GM18909 (cell line): ENCODE results near the gene KRTAP5-6.
"Not testable (repeated sequence)": the region's sequence is repeated elsewhere in the genome, so short reads cannot be mapped to it uniquely, and the experiment has no call there.

ENCODE experiments used
- ATAC-seq: cut with Tn5 transposase; IDR thresholded peaks from one replicate; pipeline ENCODE4 v1.9.1; 2021; ENCODE audit warnings: mild to moderate bottlenecking; ENCODE audit not compliant: unreplicated experiment, poor library complexity

KRTAP5-6 gene

GRCh38 chr11:1682225-1682905, 14.6 kb upstream of the KRTAP5-6 start:
- ATAC-seq, result no peak

DNA sequence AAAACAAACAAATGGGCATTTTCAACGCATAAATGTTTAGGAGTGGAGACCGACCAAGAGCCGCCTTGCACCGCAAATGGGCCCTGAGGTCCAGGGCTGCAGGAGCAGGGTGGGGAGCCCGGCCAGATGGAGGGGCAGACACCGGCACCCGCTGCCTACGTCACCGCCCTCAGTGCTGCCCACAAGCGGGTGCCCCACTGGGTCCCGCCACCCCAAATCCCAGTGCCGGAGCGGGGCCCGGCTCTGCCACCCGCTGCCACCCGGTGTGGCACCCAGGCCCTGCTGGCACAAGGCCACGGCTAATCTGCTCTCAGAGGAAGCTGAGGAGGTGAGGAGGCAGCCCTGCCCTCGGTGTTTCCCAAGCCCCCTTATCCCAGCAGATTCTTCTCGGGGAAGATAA, 13.8 kb upstream of the KRTAP5-6 start:
- ATAC-seq, result not testable (repeated sequence)

GRCh38 chr11:1683904-1684572, 13.0 kb upstream of the KRTAP5-6 start:
- ATAC-seq, result not testable (repeated sequence)

DNA sequence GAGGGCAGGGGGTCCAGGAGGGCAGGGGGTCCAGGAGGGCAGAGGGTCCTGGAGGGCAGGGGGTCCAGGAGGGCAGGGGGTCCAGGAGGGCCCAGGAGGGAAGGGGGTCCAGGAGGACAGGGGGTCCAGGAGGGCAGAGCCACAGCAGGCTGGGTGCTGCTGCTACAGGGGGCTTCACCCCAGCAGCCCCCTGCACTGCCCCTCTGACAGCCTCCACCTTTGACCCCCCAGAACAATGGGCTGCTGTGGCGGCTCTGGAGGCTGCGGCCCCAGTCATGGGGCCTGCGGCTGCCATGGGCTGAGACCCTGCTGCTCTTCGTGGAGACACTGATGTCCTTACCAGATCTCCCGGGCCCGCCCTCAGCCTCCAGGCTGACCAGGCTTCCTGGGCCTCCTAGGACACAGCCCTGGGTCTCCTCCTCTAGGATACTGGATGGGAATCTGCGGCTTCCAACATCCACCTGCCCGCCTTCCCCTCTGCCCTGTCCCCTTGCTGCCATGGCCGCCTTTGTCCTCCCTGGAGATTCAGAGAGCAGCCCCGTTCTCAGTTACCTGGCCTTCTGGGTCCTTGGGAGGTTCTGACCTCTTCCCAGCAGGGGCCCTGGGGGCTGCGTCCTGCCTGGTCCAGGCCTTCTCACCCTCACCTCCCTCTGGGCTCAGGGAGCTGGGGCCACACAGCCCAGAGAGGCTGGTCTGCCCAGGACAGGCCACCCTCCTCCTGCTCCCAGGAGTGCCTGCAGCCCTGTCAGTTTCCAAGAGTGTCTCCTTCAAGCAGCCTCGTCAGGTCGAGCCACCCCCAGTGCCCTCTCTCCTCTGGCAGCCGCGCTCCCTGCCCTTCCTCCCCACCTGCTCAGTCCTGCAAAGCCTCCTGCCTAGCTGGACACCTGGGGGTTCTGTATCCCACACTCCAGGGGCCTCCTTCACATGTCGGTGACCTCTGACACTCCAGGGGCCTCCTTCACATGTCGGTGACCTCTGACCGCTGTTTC, 11.8 kb upstream of the KRTAP5-6 start:
- ATAC-seq, result not testable (repeated sequence)

DNA sequence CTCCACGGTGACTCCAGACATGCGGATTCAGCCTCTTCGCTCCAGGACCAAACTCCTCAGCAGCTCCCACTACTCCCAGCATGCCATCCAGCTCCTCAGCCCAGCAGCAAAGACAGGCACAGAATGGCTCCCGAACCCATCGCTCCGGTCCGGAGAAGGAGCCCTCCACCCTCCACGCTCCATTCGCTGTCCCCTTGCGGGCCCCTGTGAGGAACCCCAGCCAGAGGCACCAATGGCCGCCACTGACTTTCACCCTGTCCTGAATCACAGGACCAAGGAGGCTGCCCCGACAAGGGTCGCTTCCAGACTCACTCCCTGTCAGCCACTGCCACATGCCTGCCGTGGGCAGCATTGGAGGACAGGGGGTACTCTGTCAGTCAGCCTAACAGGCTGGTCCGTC, 10.8 kb upstream of the KRTAP5-6 start:
- ATAC-seq, result not testable (repeated sequence)

GRCh38 chr11:1688336-1688947, 8.6 kb upstream of the KRTAP5-6 start:
- not testable (repeated sequence) for ATAC-seq

- not testable (repeated sequence) for ATAC-seq
Measured at GRCh38 chr11:1689250-1690166, 7.5 kb upstream of the KRTAP5-6 start.

- ATAC-seq, result no peak
Measured at GRCh38 chr11:1690167-1691025, 6.6 kb upstream of the KRTAP5-6 start.

GRCh38 chr11:1691026-1691877, 5.7 kb upstream of the KRTAP5-6 start:
- ATAC-seq, result no peak

GRCh38 chr11:1691878-1692707, 4.9 kb upstream of the KRTAP5-6 start:
- ATAC-seq, result no peak

DNA sequence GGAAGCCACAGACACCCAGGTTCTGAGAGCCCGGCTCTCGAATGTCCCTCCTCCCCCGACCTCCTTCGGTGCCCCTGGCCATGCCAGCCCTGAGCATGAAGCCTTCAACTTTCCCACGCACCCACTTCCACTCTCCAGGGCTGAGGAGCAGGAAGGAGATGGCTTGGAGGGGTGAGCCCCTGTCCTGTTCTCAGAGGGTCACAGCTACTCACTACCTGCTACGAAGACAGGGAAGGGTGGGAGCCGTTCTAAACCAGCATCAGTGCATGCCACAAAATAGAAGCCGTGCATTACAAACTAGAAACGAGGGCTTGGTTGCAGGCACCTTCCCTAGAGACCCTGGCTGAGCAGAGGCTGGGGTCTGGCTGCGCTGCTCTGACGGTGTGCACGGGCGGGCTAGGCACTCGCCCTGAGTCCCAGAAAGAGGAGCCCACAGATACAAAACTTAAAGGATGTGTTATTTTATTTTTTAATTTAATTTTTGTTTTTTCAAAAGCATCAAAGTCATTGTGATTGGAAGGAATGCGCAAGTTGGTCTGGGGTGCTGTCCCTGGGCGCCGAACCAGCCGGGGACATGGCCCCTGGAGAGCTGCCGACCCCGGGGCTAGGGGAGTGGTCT, 4.2 kb upstream of the KRTAP5-6 start:
- no peak for ATAC-seq

DNA sequence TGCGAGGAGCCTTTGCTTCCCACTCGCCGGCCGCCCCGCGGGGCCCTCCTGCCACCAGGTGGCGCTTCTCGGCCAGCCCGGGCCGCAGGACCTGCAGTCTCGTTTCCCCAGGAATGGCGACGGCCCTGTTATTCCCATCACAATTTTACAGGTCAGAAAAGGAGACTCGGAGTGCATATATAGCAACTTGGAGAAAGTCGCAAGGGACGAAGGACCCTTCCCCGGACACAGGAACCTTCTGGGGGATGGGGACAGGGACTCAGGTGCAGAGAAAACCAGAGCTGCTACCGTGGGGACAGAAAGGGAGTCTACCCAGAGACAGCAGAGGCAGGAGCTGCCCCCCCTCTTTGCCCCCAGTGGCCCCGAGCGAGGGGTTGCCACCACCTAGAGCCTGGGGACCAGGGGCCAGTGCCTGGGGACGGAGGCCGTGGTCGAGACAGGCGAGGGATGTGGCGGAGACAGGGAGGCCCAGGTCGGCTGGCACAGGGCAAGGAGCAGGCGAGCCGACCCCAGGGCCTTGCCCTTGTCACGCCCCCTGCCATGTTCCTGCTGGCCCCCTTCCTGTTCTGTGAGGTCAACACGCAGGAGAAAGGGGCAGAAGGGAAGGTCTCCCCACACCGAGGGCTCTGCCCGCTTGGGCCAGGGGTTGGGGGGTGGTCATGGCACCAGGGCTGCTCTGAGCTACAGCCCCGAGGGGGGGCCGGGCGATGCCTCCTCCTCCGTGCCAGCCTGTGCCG, 3.5 kb upstream of the KRTAP5-6 start:
- ATAC-seq, result peak; percentile 31

DNA sequence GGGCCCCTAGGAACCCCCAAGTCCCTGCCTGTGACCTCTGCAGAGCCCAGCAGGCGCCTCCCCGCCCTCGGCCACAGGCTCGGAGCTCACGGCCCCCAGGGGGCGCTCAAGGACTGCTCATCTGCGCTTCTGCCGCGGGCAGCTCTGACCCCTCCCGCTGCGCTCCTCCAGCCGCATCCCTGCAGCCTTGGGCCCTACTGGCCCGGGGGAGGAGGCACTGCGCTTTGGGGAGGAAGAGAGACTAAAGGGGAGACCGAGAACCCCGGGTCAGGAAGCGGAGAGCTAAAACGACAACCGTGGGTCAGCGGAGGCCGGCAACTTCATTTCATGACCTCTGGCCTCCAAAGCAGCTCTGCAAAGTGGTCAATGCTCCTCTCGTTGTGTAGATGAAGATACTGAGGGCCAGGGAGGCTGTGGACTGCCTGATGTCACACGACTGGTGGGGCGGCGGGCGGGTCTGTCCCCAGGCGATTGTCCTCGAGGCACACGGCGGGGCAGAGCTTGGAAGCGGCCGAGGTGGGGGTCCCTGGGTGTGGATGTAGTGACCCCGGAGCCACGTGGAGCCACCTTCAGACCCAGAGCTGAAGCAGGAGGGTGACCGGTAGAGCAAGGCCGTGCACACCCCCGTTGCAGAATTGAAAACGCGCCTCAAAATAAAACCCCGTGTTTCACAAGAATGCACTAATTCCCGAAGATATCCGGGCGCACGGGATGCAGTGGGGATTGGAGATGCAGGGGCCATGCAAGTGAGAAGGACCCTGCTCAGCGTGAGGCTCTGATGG, 2.7 kb upstream of the KRTAP5-6 start:
- ATAC-seq, result peak; percentile 58

DNA sequence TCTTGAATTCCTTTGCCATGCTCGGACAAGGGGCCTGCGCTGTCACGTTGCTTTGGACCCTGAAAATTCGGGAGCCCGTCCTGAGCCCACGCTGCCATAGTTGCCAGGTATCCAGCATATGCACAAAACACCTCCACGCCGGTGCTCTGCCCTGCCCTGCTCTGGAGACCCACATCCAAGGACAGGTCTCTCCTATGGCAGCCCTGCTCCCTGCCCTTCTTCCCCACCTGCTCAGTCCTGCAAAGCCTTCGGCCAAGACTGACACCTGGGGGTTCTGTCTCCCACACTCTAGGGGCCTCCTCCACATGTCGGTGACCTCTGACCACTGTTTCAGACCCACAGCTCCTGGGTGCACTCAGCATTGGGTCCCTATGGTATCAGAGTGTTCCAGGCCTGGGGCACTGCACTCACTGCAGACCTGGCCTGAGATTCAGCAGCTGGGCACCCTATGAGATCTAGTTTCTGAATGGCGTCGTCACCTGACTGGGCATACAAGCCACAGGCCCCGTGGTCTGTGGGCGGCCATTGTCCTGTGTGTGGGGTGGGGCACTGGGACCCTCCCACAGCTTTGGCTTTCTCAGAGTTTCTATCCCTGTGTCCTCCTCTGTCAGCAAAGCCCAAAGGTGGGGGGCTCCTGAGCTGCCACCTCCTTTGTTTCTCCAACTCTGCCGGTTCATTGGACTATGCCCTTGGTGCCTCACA, 2.0 kb upstream of the KRTAP5-6 start:
- no peak for ATAC-seq
